HepG2 (cell line): ENCODE measurements around the gene TKFC. TPM values are rescaled to one million over a fixed set of nuclear protein-coding genes. Genes with fewer than 3 reads are reported as not detected.

Source experiments
- ATAC-seq: fragments of 200-7000 bp; cut with Tn5 transposase; 3 replicates; pipeline ENCODE4 v1.9.1; 2020; ENCODE audit warnings: mild to moderate bottlenecking, moderate library complexity
- BruUV-seq: library from RNA; stranded (reverse); fragments of 400-500 nt; replicated peaks from 2 replicates; lab custom pipeline; 2021; lab: Mats Ljungman, UMichigan
- CTCF ChIA-PET: fragments of 300-600 bp; formaldehyde crosslinking; extraction: SDS; loops from one replicate; lab custom pipeline; 2021; ENCODE audit warnings: low total read pairs, inconsistent platforms, low intra/inter-chr PET ratio; lab: Yijun Ruan, JAX
- POLR2A ChIA-PET: fragments of 350-600 bp; sonication (Branson Sonifier 250); formaldehyde crosslinking; loops from one replicate; lab custom pipeline; 2020; ENCODE audit warnings: antibody characterized with exemption, inconsistent platforms; lab: Yijun Ruan, JAX
- DNase-seq: peaks from one replicate; pipeline ENCODE4 v3.0.0-alpha.2; 2015; ENCODE audit warnings: low spot score
- FAIRE-seq: peaks from 3 replicates; lab custom pipeline; 2011; peaks lifted over from hg19 to GRCh38; lab: Jason Lieb, UNC
- H2AFZ ChIP-seq: one replicate; pipeline ENCODE4 v1.6.1; 2011; ENCODE audit warnings: low read length, inconsistent platforms
- H3K27ac ChIP-seq: fragments of 300-600 bp; 3 replicates; pipeline ENCODE4 v1.8.0; 2011; ENCODE audit warnings: mixed run types, mild to moderate bottlenecking, mixed read lengths, low read length, inconsistent platforms; ENCODE audit not compliant: insufficient read depth; ENCODE audit errors: extremely low read length
- H3K27me3 ChIP-seq, 2 experiments: fragments of 200-600 bp in 1 of 2; 2 replicates in 1 of 2; 3 replicates in 1 of 2; pipeline versions ENCODE4 v1.6.0 to v1.8.0; 2011; ENCODE audit warnings: low read length in 2 of 2, mild to moderate bottlenecking in 2 of 2, moderate library complexity in 2 of 2, inconsistent platforms in 1 of 2; ENCODE audit not compliant: insufficient read depth in 2 of 2, control insufficient read depth in 1 of 2
- H3K36me3 ChIP-seq, 2 experiments: fragments of 200-600 bp in 1 of 2; replicated peaks in 1 of 2; 2 replicates in 1 of 2; 3 replicates in 1 of 2; pipeline versions ENCODE4 v1.5.1 to v1.8.0; 2011; ENCODE audit warnings: low read length in 2 of 2, inconsistent platforms in 1 of 2; ENCODE audit not compliant: insufficient read depth in 2 of 2, control insufficient read depth in 1 of 2
- H3K4me1 ChIP-seq: 2 replicates; pipeline ENCODE4 v1.5.1; 2012; ENCODE audit warnings: low read length, inconsistent platforms; ENCODE audit not compliant: insufficient read depth
- H3K4me2 ChIP-seq: 2 replicates; pipeline ENCODE4 v1.6.0; 2011; ENCODE audit warnings: low read depth, low read length, inconsistent platforms
- H3K4me3 ChIP-seq, 3 experiments: fragments of 200-600 bp in 1 of 3; sonication (generic), shearing (Covaris generic) in 1 of 3; replicated peaks in 1 of 3; 2 replicates each; pipeline ENCODE4 v1.5.1; 2011 to 2016; ENCODE audit warnings: low read length in 3 of 3, inconsistent platforms in 2 of 3, low read depth in 2 of 3, mild to moderate bottlenecking in 2 of 3, control low read depth in 1 of 3, mixed read lengths in 1 of 3; ENCODE audit not compliant: insufficient read depth in 1 of 3
- H3K79me2 ChIP-seq: one replicate; pipeline ENCODE4 v1.6.1; 2011; ENCODE audit warnings: low read length, inconsistent platforms; ENCODE audit not compliant: insufficient read depth
- H3K9ac ChIP-seq: 2 replicates; pipeline ENCODE4 v1.6.0; 2011; ENCODE audit warnings: mild to moderate bottlenecking, low read depth, low read length, inconsistent platforms; ENCODE audit not compliant: insufficient read depth
- H3K9me3 ChIP-seq: 2 replicates; pipeline ENCODE4 v1.5.1; 2012; ENCODE audit warnings: mild to moderate bottlenecking, low read length
- H4K20me1 ChIP-seq: 2 replicates; pipeline ENCODE4 v1.6.0; 2011; ENCODE audit warnings: inconsistent platforms, mild to moderate bottlenecking, low read length, moderate library complexity; ENCODE audit not compliant: insufficient read depth
- ATF6 ChIP-seq: sonication (generic); formaldehyde crosslinking; conservative IDR thresholded peaks from 2 replicates; pipeline ENCODE4 v1.4.0; 2020; ENCODE audit warnings: missing genetic modification reagents
- CHCHD3 ChIP-seq: sonication (generic); formaldehyde crosslinking; IDR thresholded peaks from 2 replicates; pipeline ENCODE4 v1.8.0; 2022; ENCODE audit warnings: mild to moderate bottlenecking, missing genetic modification reagents, moderate library complexity
- KDM5A ChIP-seq: fragments of 200-600 bp; sonication (generic); IDR thresholded peaks from 2 replicates; pipeline ENCODE4 v1.7.0; 2018; ENCODE audit warnings: antibody characterized with exemption, mild to moderate bottlenecking, low read length, borderline replicate concordance
- NCOA2 ChIP-seq: sonication (generic); formaldehyde crosslinking; IDR thresholded peaks from 2 replicates; pipeline ENCODE4 v1.8.0; 2022; ENCODE audit warnings: inconsistent platforms
- NFAT5 ChIP-seq: sonication (generic); formaldehyde crosslinking; IDR thresholded peaks from 2 replicates; pipeline ENCODE4 v1.4.0; 2020; ENCODE audit warnings: missing genetic modification reagents
- NRL ChIP-seq: sonication (generic); formaldehyde crosslinking; IDR thresholded peaks from 2 replicates; pipeline ENCODE4 v1.5.0; 2020; ENCODE audit warnings: missing genetic modification reagents, mild to moderate bottlenecking, moderate library complexity, borderline replicate concordance
- TCF7L2 ChIP-seq: IDR thresholded peaks from 2 replicates; pipeline ENCODE4 v1.6.1; 2011; ENCODE audit warnings: mild to moderate bottlenecking, low read depth, low read length, moderate library complexity
- XRCC5 ChIP-seq: fragments of 200-400 bp; formaldehyde crosslinking; optimal IDR thresholded peaks from 2 replicates; pipeline ENCODE3; 2017; ENCODE audit warnings: mild to moderate bottlenecking, low read length
- ZBTB39 ChIP-seq: sonication (generic); formaldehyde crosslinking; IDR thresholded peaks from 2 replicates; pipeline ENCODE4 v1.5.0; 2020; ENCODE audit warnings: missing genetic modification reagents
- ZFP91 ChIP-seq: sonication (generic); formaldehyde crosslinking; IDR thresholded peaks from 2 replicates; pipeline ENCODE4 v1.9.0; 2022; ENCODE audit warnings: missing genetic modification reagents, mild to moderate bottlenecking, borderline replicate concordance
- ZKSCAN5 ChIP-seq: sonication (generic); formaldehyde crosslinking; IDR thresholded peaks from 2 replicates; pipeline ENCODE4 v1.5.1; 2020; ENCODE audit warnings: mild to moderate bottlenecking, missing genetic modification reagents
- ZNF232 ChIP-seq: sonication (generic); formaldehyde crosslinking; IDR thresholded peaks from 2 replicates; pipeline ENCODE4 v1.4.0; 2020; ENCODE audit warnings: missing genetic modification reagents, borderline replicate concordance
- ZNF251 ChIP-seq: sonication (generic); formaldehyde crosslinking; IDR thresholded peaks from 2 replicates; pipeline ENCODE4 v1.9.0; 2021; ENCODE audit warnings: mild to moderate bottlenecking, missing genetic modification reagents
- ZNF761 ChIP-seq: sonication (generic); formaldehyde crosslinking; conservative IDR thresholded peaks from 2 replicates; pipeline ENCODE4 v1.4.0; 2020; ENCODE audit warnings: mild to moderate bottlenecking, missing genetic modification reagents
- WGBS: methylation state at CpG from one replicate; pipeline ENCODE4 v1.1.6; 2017; ENCODE audit warnings: low lambda C conversion rate; 5-methylcytosine and 5-hydroxymethylcytosine counted together
- in situ Hi-C: cut with HindIII; loops from 2 replicates; pipeline ENCODE4 v1.10.0; 2017; ENCODE audit warnings: low pct_unique_long_range_greater_than_20kb; ENCODE audit not compliant: extremely low pct_ligation_motif_present
- intact Hi-C: fragments of 100-400 bp; cut with micrococcal nuclease; formaldehyde crosslinking; loops from one replicate; pipeline ENCODE4 v1.10.0; 2022; ENCODE audit not compliant: unreplicated experiment
- polyA plus RNA-seq, 8 experiments: library from polyadenylated mRNA; depleted of rRNA in 3 of 8; stranded (reverse) in 7 of 8; unstranded in 1 of 8; fragments of >200 nt; fragmentation: Illumina TruSeq in 4 of 8; extraction: Trizol in 4 of 8; gene quantifications; 2 replicates each; pipeline versions ENCODE4 v1.2.1 to v1.2.3, GENCODE V29; 2011 to 2016; ENCODE audit warnings: low read depth in 4 of 8, missing spikeins in 1 of 8, mixed read lengths in 1 of 8; ENCODE audit not compliant: insufficient read depth in 1 of 8
- total RNA-seq, 5 experiments: library from RNA; depleted of rRNA; stranded (reverse); fragments of >200 nt; fragmentation: Illumina TruSeq; extraction: Trizol; gene quantifications; 2 replicates each; pipeline ENCODE4 v1.2.3, GENCODE V29; 2016; ENCODE audit warnings: low read depth in 1 of 5

Gene TKFC
- total and polyA plus RNA-seq, 2 of the 13 experiments (the other 11 are each of a cell fraction or from before 2014, with no cell fraction given), result 147 to 197 TPM

GRCh38 chr11:61390161-61390560, 57.1 kb downstream of the TKFC start:
- ATAC-seq (no peak), DNase-seq (no peak), FAIRE-seq (no peak)
- CTCF ChIA-PET, result no interaction called here
- Histone ChIP-seq H2AFZ (no peak overlapping the region), H3K4me1 (peaks cover 25% of the 10 kb centered on the region), H3K4me2 (no peak overlapping the region), H3K27ac (no peak overlapping the region), H3K9ac (no peak overlapping the region), H3K4me3 (no peak overlapping the region), H3K9me3 (peaks cover 4% of the 10 kb centered on the region), H3K27me3 (no peaks in the 10 kb centered on the region), H3K36me3 (peaks cover 0 to 4% of the 10 kb centered on the region in 2 experiments; a peak in 4 of 5 replicates), H4K20me1 (no peaks in the 10 kb centered on the region), H3K79me2 (no peaks in the 10 kb centered on the region)
- BruUV-seq, result no TSS peak
- 70% methylated on average over 1 of the region's 1 CpG for WGBS
- intact Hi-C loops (no loop called here), in situ Hi-C loops (no loop called here)
- POLR2A ChIA-PET, result interaction anchor here (0.8 to 3.0 kb wide), 3 partner anchors 28 to 91 kb away, joined by 3 to 16 read pairs (median 5); partner anchors contain the start of genes CYB561A3 and TMEM138
- TF ChIP-seq NRL (CRISPR knock-in tag), result no peak
- TF ChIP-seq ZNF761 (CRISPR knock-in tag), result no peak
- TF ChIP-seq NCOA2 (CRISPR knock-in tag), result no peak
- no peak for TF ChIP-seq TCF7L2
- TF ChIP-seq ATF6 (CRISPR knock-in tag), result no peak
- no peak for TF ChIP-seq ZFP91 (CRISPR knock-in tag)
- no peak for TF ChIP-seq ZKSCAN5 (CRISPR knock-in tag)
- no peak for TF ChIP-seq NFAT5
- no peak for TF ChIP-seq XRCC5
- no peak for TF ChIP-seq ZBTB39
- TF ChIP-seq CHCHD3, result no peak
- no peak for TF ChIP-seq ZNF251 (CRISPR knock-in tag)
- TF ChIP-seq ZNF232, result no peak
- no peak for TF ChIP-seq KDM5A
